Tibial artery (tissue), 4 donors: ENCODE measurements around the gene FBXW2.
A peak's percentile ranks its signal among the peaks of the same experiment; 100 is the strongest.

Experiments used
- DNase-seq, 2 donors: peaks; one replicate each; pipeline ENCODE4 v3.0.0-alpha.2; 2019
- H3K27ac ChIP-seq, 2 donors: fragments of 200-600 bp; sonication (generic) in 1 of 2; 1 replicate in 1 of 2; 2 replicates in 1 of 2; pipeline ENCODE4 v1.5.1; 2018 to 2019; ENCODE audit warnings: mild to moderate bottlenecking in 1 of 2
- H3K27me3 ChIP-seq, 2 donors: fragments of 200-600 bp; sonication (generic) in 1 of 2; one replicate each; pipeline versions ENCODE4 v1.5.1 to v1.6.0; 2016 to 2019
- H3K36me3 ChIP-seq, 3 donors: fragments of 200-600 bp; sonication (generic) in 2 of 3; one replicate each; pipeline ENCODE4 v1.5.1; 2016 to 2019; ENCODE audit warnings: mild to moderate bottlenecking in 2 of 3
- H3K4me1 ChIP-seq, 4 donors: fragments of 200-600 bp; sonication (generic) in 2 of 4; 1 replicate in 3 of 4; 2 replicates in 1 of 4; pipeline ENCODE4 v1.5.1; 2016 to 2019
- H3K4me3 ChIP-seq, 2 donors: fragments of 200-600 bp; sonication (generic) in 1 of 2; 1 replicate in 1 of 2; 2 replicates in 1 of 2; pipeline ENCODE4 v1.5.1; 2018 to 2019; ENCODE audit warnings: mild to moderate bottlenecking in 2 of 2
- H3K9me3 ChIP-seq, 3 donors: fragments of 200-600 bp; sonication (generic) in 1 of 3; one replicate each; pipeline ENCODE4 v1.5.1; 2016 to 2019
- intact Hi-C: fragments of 100-400 bp; cut with DNase I; formaldehyde crosslinking; loops from one replicate; pipeline ENCODE4 v1.15.0; 2023; ENCODE audit warnings: low total_unique reads
- TF ChIP-seq, protein P1 (sequence below), 2 experiments: fragments of 200-600 bp in 1 of 2; fragments of 450-650 bp in 1 of 2; IDR thresholded peaks; one replicate each; pipeline ENCODE4 v1.5.1; 2017 to 2019; ENCODE audit warnings: antibody characterized with exemption in 2 of 2, mild to moderate bottlenecking in 1 of 2, moderate library complexity in 1 of 2

The FBXW2 gene

DNA sequence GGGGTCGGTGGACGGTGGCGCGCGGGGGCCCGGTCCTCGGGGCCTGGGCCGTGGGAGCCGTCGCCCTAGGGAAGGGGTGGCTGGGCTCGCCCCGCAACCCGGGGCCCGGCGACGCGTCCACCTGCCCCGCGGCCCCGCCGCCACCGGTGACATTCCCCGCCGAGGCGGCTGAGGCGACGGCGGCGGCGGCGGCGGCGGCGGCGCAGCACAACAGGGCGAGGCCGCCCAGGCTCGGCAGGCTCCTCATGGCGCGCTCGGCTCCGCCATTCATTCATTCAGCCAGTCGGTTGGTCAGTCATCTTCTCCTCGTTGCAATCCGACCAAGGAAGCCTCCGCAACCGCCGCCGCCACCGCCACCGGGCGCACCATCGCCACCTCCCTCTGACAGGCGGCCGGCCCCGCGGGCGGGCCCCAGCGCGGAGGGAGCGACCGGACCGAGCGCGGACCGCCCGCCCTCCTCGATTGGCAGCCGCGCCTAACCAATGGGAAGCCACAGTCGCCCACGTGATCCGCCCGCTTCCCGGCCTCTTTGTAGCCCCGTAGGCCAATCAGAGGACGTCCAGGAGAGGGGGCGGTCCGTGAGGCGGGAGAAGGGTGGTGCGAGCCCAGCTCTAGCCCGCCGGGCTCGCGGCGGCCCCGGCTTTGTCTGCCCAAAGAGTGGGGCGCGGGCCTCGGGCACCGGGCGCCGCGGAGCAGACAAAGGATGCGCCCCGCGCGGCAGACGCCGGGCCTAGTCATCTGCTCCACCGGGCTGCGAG is 78.9 kb downstream of the FBXW2 start, which contains the start of gene MEGF9:
TSS of gene MEGF9 (minus strand) at position 383 of the 758 bp plus-strand sequence. CDS start at position 271, 112 bp downstream.
- H3K36me3 ChIP-seq: no peaks in the 10 kb centered on the region
- H3K27ac ChIP-seq: peak within 1 kb of the TSS; percentile 72 to 85
- peak within 1 kb of the TSS; percentile 87 to 91 for H3K4me3 ChIP-seq
- H3K9me3 ChIP-seq: no peaks in the 10 kb centered on the region
- intact Hi-C loops: no loop called here
- TF ChIP-seq, protein P1, sequence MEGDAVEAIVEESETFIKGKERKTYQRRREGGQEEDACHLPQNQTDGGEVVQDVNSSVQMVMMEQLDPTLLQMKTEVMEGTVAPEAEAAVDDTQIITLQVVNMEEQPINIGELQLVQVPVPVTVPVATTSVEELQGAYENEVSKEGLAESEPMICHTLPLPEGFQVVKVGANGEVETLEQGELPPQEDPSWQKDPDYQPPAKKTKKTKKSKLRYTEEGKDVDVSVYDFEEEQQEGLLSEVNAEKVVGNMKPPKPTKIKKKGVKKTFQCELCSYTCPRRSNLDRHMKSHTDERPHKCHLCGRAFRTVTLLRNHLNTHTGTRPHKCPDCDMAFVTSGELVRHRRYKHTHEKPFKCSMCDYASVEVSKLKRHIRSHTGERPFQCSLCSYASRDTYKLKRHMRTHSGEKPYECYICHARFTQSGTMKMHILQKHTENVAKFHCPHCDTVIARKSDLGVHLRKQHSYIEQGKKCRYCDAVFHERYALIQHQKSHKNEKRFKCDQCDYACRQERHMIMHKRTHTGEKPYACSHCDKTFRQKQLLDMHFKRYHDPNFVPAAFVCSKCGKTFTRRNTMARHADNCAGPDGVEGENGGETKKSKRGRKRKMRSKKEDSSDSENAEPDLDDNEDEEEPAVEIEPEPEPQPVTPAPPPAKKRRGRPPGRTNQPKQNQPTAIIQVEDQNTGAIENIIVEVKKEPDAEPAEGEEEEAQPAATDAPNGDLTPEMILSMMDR (IDR thresholded peaks at IDR 0.05): no peak
- H3K4me1 ChIP-seq: peaks cover 0 to 41% (median 27%) of the 10 kb centered on the region in 4 donors
- peak; percentile 99 for DNase-seq
- no peaks in the 10 kb centered on the region for H3K27me3 ChIP-seq

DNA sequence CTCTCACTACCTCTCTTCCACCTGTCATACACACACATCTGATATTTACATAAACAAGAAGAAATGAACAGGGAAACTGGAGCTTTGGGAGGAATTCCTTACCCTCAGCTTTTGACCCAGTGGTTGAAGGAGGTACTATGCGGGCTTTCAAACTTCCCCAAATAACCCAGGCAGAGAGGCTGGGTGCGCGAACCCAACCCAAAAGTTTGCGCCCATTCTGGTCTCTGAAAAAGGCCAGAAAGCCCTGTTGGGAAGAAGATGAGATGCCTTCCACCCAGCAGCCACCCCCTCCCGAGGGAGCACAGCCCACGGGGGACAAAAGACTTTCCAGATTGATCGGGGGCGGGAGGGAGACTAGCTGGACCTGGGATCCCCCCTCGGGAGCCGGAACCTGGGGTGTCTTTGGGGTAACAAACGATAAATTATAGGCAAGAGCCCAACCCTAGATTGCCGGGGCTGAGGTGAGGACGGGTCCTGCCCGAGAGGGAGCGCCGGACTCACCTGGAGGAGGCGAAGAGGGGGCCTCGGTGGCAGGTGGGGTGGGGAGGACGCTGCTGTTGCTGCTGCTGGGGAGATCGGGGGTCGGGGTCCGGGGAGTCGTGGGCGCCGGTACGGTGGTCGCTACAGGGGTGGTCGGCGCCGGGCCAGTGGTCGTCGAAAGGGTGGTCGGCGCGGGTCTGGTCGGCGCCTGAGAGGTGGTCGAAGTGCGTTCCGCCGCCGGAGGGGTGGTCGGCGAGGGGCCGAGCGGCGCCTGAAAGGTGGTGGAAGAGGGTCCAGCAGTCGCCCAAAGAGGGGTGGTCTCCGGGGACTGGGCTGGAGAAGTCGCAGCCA is 79.7 kb downstream of the FBXW2 start:
- peak in 1 of 2 donors; percentile 71 for DNase-seq
- H3K27ac ChIP-seq: peak overlapping the region; percentile 72 to 85
- no peaks in the 10 kb centered on the region for H3K9me3 ChIP-seq
- H3K27me3 ChIP-seq: no peaks in the 10 kb centered on the region
- peak overlapping the region; percentile 87 to 91 for H3K4me3 ChIP-seq
- TF ChIP-seq, protein P1 (IDR thresholded peaks at IDR 0.05): peak; percentile 23 to 43
- H3K36me3 ChIP-seq: no peaks in the 10 kb centered on the region
- H3K4me1 ChIP-seq: peaks cover 0 to 46% (median 30%) of the 10 kb centered on the region in 4 donors
- intact Hi-C loops: no loop called here

DNA sequence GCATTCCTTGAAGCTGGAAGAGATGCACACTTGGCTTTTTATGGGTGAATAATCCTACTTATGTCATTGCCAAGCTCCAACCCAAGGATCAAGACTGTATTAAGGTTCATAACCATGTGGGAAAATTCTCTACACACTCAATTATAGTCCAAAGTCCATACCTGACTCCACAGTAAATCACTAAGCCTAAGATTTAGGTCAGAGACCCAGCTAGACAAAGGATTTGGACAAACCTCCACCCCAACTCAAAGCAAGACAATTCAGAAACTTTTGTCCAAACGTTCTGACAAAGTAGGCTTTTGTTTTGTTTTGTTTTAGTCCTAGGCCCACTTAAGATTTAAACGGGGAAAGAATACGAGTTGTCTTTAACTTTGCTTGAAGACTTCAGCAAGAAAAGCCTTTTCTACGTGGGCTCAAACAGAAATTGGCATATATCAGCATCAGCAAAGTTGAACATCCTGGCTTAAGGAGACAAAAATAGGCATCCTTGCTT is 80.6 kb downstream of the FBXW2 start:
- DNase-seq: no peak
- Histone ChIP-seq H3K36me3 (no peaks in the 10 kb centered on the region), H3K4me1 (peaks cover 0 to 46% (median 31%) of the 10 kb centered on the region in 4 donors), H3K27ac (peak overlapping the region; percentile 72 to 85), H3K4me3 (peak overlapping the region; percentile 87 to 91), H3K27me3 (no peaks in the 10 kb centered on the region), H3K9me3 (no peaks in the 10 kb centered on the region)
- TF ChIP-seq, protein P1 (IDR thresholded peaks at IDR 0.05): no peak
- intact Hi-C loops: no loop called here

DNA sequence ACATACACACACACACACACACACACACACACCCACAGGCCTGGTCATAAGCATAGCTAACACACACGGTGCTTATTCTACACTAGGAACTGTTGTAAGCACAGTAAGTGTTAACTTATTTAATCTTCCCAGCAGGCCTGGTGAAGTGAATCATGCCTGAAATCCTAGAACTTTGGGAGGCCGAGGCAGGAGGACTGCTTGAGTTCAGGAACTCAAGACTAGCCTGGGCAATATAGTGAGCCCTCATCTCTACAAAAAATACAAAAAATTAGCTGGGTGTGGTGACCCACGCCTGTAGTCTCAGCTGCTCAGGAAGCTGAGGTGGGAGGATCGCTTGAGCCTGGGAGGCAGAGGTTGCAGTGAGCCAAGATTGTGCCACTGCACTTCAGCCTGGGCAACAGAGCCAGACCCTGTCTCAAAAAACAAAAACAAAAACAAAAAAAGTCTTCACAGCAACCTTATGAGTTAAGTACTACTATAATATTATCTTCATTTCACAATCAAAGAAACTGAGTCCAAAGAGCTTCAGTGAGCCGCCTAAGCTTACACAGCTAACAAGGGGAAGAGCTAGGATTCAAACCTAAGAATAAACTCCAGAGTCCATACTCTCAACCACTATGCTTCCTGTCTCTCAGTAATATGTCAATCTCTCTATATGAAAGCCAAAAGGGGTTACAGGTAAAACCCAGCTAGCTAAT is 81.2 kb downstream of the FBXW2 start:
- H3K27ac ChIP-seq: peak overlapping the region; percentile 72 to 85
- peak overlapping the region; percentile 87 to 91 for H3K4me3 ChIP-seq
- TF ChIP-seq, protein P1 (IDR thresholded peaks at IDR 0.05): no peak
- no peaks in the 10 kb centered on the region for H3K36me3 ChIP-seq
- H3K9me3 ChIP-seq: no peaks in the 10 kb centered on the region
- peaks cover 0 to 46% (median 31%) of the 10 kb centered on the region in 4 donors for H3K4me1 ChIP-seq
- DNase-seq: no peak
- H3K27me3 ChIP-seq: no peaks in the 10 kb centered on the region
- intact Hi-C loops: no loop called here

DNA sequence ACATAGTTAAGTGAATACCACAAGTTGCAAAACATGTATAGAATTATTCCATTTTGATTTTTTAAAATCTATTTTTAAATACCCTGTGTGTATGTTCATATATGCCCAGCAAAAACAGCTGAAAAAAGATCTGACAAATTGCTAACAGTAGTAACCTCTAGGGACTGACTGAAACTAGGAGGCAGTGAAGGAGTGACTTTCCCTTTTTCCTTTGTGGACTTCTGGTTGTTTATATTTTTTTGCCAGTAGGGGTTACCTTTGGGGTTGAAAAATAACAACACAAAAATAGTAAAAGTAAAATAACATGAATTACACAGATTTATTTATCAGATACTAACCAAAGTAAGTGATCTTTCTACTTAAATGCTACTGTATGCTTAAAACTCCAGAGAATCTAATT is 81.9 kb downstream of the FBXW2 start:
- Histone ChIP-seq H3K4me3 (peak overlapping the region; percentile 87 to 91), H3K9me3 (no peaks in the 10 kb centered on the region), H3K27me3 (no peaks in the 10 kb centered on the region), H3K27ac (peak overlapping the region; percentile 72 to 85), H3K4me1 (peaks cover 0 to 46% (median 31%) of the 10 kb centered on the region in 4 donors), H3K36me3 (no peaks in the 10 kb centered on the region)
- TF ChIP-seq, protein P1 (IDR thresholded peaks at IDR 0.05): no peak
- no peak for DNase-seq
- intact Hi-C loops: no loop called here
